Adrenal gland (tissue), 5 donors: ENCODE measurements around the gene ROS1.

Experiments
- POLR2A ChIP-seq, 2 donors: fragments of 450-650 bp; IDR thresholded peaks; one replicate each; pipeline ENCODE4 v1.6.1; 2017; ENCODE audit warnings: antibody characterized with exemption in 2 of 2, mild to moderate bottlenecking in 2 of 2, moderate library complexity in 1 of 2
- TF ChIP-seq, protein P1 (sequence below), 6 experiments: fragments of 450-650 bp in 4 of 6; fragments of 200-600 bp in 2 of 6; sonication (generic) in 1 of 6; IDR thresholded peaks; 1 replicate in 5 of 6; 2 replicates in 1 of 6; pipeline versions ENCODE4 v1.5.1 to v1.8.0; 2016 to 2021; ENCODE audit warnings: antibody characterized with exemption in 6 of 6, mild to moderate bottlenecking in 2 of 6, moderate library complexity in 1 of 6
- donor health status: DM: no; HTN: no; CAD: no.

DNA sequence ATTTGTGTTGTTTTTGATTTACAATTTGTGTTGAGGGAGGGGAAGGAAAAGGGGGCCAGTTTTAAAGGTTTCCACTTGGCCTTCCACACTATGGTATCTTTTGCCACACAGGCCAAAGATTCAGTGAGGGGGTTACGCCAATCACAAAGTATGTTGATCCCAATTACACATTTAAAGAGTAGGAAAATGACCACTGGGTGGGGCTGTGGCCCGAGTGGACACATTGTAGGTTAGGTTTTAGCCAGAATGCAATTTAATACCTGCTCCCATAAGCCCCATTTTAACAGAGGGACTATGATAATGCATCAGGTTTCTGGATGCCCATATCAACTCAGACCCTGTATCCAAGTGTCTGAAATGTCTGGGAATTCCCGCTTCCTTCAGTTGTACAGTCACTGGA is 144.8 kb downstream of the ROS1 start:
- TF ChIP-seq POLR2A (IDR thresholded peaks at IDR 0.05): no peak
- TF ChIP-seq, protein P1, sequence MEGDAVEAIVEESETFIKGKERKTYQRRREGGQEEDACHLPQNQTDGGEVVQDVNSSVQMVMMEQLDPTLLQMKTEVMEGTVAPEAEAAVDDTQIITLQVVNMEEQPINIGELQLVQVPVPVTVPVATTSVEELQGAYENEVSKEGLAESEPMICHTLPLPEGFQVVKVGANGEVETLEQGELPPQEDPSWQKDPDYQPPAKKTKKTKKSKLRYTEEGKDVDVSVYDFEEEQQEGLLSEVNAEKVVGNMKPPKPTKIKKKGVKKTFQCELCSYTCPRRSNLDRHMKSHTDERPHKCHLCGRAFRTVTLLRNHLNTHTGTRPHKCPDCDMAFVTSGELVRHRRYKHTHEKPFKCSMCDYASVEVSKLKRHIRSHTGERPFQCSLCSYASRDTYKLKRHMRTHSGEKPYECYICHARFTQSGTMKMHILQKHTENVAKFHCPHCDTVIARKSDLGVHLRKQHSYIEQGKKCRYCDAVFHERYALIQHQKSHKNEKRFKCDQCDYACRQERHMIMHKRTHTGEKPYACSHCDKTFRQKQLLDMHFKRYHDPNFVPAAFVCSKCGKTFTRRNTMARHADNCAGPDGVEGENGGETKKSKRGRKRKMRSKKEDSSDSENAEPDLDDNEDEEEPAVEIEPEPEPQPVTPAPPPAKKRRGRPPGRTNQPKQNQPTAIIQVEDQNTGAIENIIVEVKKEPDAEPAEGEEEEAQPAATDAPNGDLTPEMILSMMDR (IDR thresholded peaks at IDR 0.05): no peak
